BJ (cell line): Measurements from ENCODE around the gene AMZ1. TPM values are rescaled to one million over a fixed set of nuclear protein-coding genes. Genes with fewer than 3 reads are reported as not detected.
"Not testable (repeated sequence)": the region's sequence is repeated elsewhere in the genome, so short reads cannot be mapped to it uniquely, and the experiment has no call there.

Experiments used
- CTCF ChIA-PET: fragments of 350-600 bp; formaldehyde crosslinking; extraction: SDS; loops from one replicate; lab custom pipeline; 2021; ENCODE audit warnings: antibody characterized with exemption, inconsistent platforms; lab: Yijun Ruan, JAX
- POLR2A ChIA-PET: fragments of 300-600 bp; sonication (Branson Sonifier 250); formaldehyde crosslinking; extraction: SDS; loops from one replicate; lab custom pipeline; 2021; ENCODE audit warnings: antibody characterized with exemption; lab: Charles Lee
- DNase-seq: peaks from one replicate; pipeline ENCODE4 v3.0.0-alpha.2; 2011; ENCODE audit warnings: low read depth
- H3K27me3 ChIP-seq: 2 replicates; pipeline ENCODE4 v1.6.0; 2011; ENCODE audit warnings: low read length; ENCODE audit not compliant: control insufficient read depth, insufficient read depth
- H3K36me3 ChIP-seq: 2 replicates; pipeline ENCODE4 v1.5.1; 2011; ENCODE audit warnings: low read length; ENCODE audit not compliant: control insufficient read depth, insufficient read depth
- H3K4me3 ChIP-seq: 2 replicates; pipeline ENCODE4 v1.5.1; 2011; ENCODE audit warnings: low read depth, mild to moderate bottlenecking, control low read depth, low read length
- CTCF ChIP-seq: IDR thresholded peaks from 2 replicates; pipeline ENCODE4 v1.5.1; 2011; ENCODE audit warnings: low read depth, mild to moderate bottlenecking, control low read depth, inconsistent platforms, low read length, moderate library complexity; ENCODE audit not compliant: insufficient read depth
- polyA plus RNA-seq: library from polyadenylated mRNA; depleted of rRNA; stranded (reverse); fragments of >200 nt; gene quantifications from 2 replicates; pipeline ENCODE4 v1.2.3, GENCODE V29; 2011

The AMZ1 gene
- polyA plus RNA-seq, 1 experiment: 3.7 TPM

GRCh38 chr7:2726316-2727018 is 38.5 kb downstream of the AMZ1 start:
- no peak for DNase-seq
- peaks cover 16% of the 10 kb centered on the region for H3K36me3 ChIP-seq
- POLR2A ChIA-PET: no interaction called here
- no peak for TF ChIP-seq CTCF
- no peak overlapping the region for H3K4me3 ChIP-seq
- no peaks in the 10 kb centered on the region for H3K27me3 ChIP-seq
- CTCF ChIA-PET: interaction anchor here (2.0 kb wide), 1 partner anchor 11 kb away, joined by 4 read pairs; no protein-coding TSS in a partner anchor

- CTCF ChIA-PET: interaction anchor here (2.0 kb wide), 1 partner anchor 11 kb away, joined by 4 read pairs; no protein-coding TSS in a partner anchor
- H3K4me3 ChIP-seq, DNase-seq, H3K27me3 ChIP-seq: not testable (repeated sequence)
- POLR2A ChIA-PET: interaction anchor here (0.6 kb wide), 1 partner anchor 8 kb away, joined by 28 read pairs; no protein-coding TSS in a partner anchor
- peaks cover 16% of the 10 kb centered on the region for H3K36me3 ChIP-seq
Observed at GRCh38 chr7:2727206-2727605, 39.2 kb downstream of the AMZ1 start.

DNA sequence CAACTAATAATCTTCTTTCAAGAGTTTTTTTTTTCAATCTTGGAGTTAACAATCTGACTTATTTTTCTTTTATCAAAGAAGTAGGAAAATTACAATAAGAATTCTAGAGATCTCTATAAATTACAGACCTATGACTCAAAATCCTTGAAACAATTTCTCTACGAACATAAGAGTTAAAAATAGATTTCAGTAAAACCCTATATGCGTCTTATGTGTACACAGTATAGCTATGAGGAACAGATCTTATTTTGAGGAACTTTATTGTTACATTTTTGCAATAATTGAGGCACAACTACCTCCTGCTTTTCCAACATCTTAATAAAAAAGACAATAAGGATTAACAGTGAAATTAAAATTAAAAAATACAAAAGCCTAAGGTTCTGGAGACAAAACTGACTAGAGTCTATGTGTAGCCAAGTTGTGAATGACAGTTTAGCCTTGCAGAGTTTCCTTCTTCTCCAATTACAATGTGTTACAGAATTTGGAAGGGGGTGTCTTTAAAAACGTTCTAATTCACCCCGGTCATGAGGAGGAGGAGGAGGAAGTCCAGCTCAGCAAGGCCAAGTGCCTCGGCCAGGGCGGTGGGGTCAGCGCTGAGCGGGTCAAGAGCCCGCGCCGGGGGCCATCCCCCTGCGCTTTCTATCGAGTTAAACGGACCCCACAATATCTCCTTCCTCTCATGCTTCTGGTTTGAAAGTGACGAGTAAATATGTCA is 40.5 kb downstream of the AMZ1 start:
- CTCF ChIA-PET: interaction anchor here (1.5 to 2.0 kb wide), 2 partner anchors 13 to 427 kb away, joined by 4 to 7 read pairs; no protein-coding TSS in a partner anchor
- Histone ChIP-seq H3K4me3 (no peak overlapping the region), H3K27me3 (no peaks in the 10 kb centered on the region), H3K36me3 (peaks cover 16% of the 10 kb centered on the region)
- no peak for TF ChIP-seq CTCF
- DNase-seq: no peak
- POLR2A ChIA-PET: no interaction called here

DNA sequence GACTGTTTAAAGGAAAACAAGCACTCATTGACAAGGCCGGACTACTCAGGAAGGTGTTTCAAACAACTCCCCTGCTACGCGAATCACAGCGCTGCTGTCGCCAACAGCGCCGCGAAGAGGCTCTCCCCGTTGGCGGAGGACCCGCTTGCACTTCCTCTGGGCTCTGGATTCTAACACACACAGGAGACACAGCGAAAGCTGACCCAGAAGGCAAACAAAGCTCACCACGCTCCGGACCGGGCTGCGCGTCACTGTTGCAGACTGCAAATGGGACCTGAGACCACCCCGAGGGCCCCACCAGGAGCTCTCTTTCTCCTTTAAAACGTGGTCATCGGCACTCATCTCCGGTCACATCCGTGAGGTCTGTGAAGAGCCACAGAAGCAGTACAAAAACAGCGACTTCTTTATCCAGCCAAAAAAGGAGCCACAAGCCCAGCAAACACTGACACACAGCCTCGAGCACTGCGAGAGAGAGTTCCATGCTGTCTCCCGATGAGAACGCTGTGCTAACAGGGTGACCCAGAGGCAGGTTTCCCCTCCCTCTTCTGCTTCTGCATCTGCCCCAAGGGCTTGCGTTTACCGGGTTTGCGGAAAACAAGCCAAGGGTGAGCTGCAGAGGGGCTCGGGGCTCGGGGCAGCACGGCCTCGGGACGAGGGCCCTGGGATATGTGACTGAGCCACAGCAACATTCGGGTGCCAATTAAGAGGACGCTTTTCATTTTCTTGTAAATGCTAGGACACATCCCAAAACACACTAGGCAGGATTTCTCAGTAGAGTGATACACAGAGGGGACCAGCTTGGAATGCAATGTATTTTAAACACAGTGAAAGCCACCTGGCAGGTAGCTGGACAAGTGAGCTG is 41.3 kb downstream of the AMZ1 start:
- CTCF ChIA-PET: interaction anchor here (1.5 kb wide), 1 partner anchor 426 kb away, joined by 7 read pairs; no protein-coding TSS in a partner anchor
- Histone ChIP-seq H3K27me3 (no peaks in the 10 kb centered on the region), H3K4me3 (no peak overlapping the region), H3K36me3 (peaks cover 16% of the 10 kb centered on the region)
- DNase-seq: no peak
- no peak for TF ChIP-seq CTCF
- POLR2A ChIA-PET: no interaction called here

DNA sequence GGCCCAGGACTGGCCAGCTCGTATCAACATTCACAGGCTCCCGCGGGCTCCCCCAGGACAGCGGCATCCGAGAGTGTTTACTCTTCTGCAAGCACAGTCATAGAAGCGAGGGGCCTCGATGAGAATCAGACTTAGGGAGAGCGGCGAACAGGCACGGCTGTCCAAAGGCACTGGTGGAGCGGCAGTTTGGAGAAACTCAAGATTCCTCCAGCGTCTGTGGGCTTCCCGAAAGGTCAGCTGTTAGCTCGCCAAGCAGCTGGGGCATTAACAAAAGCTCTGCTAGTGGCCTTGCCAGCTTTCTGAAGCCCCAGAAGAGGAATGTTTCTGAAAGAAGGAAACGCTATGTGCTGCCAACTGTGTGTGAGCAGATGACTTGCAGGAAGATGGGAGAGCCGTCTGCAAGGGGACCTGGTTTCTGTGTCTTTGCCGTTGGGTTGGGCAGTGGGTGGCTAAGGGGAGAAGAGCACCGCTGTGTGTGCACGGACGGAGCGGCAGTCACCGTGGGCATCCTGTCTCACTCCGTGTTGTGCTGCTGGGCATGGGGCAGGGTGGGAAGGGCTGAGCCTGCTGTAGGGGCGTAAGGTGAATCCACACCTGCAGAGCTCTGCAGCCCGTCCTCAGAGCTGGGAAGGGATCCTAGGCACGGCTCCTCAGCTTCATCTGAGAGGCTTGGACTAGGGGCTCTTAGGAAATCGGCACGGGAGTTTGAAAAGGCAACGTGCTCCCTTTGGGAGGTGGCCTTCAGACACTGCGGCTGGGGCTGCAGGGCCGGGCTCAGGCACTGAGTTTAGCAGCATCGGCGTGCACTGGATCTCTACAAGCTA is 42.1 kb downstream of the AMZ1 start:
- ChIA-PET POLR2A (no interaction called here), CTCF (interaction anchor here (1.5 kb wide), 1 partner anchor 425 kb away, joined by 7 read pairs; no protein-coding TSS in a partner anchor)
- TF ChIP-seq CTCF: no peak
- Histone ChIP-seq H3K36me3 (peaks cover 16% of the 10 kb centered on the region), H3K27me3 (no peaks in the 10 kb centered on the region), H3K4me3 (no peak overlapping the region)
- no peak for DNase-seq
